Osteocyte (in vitro differentiated cells): ENCODE data around the gene CHST1. TPM values are rescaled to one million over a fixed set of nuclear protein-coding genes. Genes with fewer than 3 reads are reported as not detected.

Experiments used
- DNase-seq: peaks from one replicate; pipeline ENCODE4 v3.0.0; 2021; ENCODE audit warnings: mixed read lengths; ENCODE audit not compliant: unreplicated experiment; ENCODE audit errors: extremely low spot score
- H3K27ac Mint-ChIP-seq: one replicate; pipeline ENCODE4 v1.8.0; 2021; ENCODE audit warnings: mild to moderate bottlenecking, mixed read lengths; ENCODE audit not compliant: unreplicated experiment
- H3K27me3 Mint-ChIP-seq: one replicate; pipeline ENCODE4 v1.8.0; 2021; ENCODE audit warnings: mixed read lengths; ENCODE audit not compliant: unreplicated experiment
- H3K36me3 Mint-ChIP-seq: one replicate; pipeline ENCODE4 v1.8.0; 2021; ENCODE audit warnings: mixed read lengths; ENCODE audit not compliant: unreplicated experiment
- H3K4me1 Mint-ChIP-seq: one replicate; pipeline ENCODE4 v1.8.0; 2021; ENCODE audit warnings: mixed read lengths; ENCODE audit not compliant: unreplicated experiment
- H3K4me3 Mint-ChIP-seq: one replicate; pipeline ENCODE4 v1.8.0; 2021; ENCODE audit warnings: mild to moderate bottlenecking, moderate library complexity, mixed read lengths; ENCODE audit not compliant: unreplicated experiment
- H3K9me3 Mint-ChIP-seq: one replicate; pipeline ENCODE4 v1.8.0; 2021; ENCODE audit warnings: mixed read lengths; ENCODE audit not compliant: unreplicated experiment
- total RNA-seq: library from RNA; stranded (reverse); gene quantifications from 2 replicates; pipeline ENCODE4 v1.2.1, GENCODE V29; 2021
- TF ChIP-seq, protein P1 (sequence below): fragments of 200-600 bp; sonication (generic); IDR thresholded peaks from 2 replicates; pipeline ENCODE4 v1.5.0; 2021; ENCODE audit warnings: antibody characterized with exemption, mild to moderate bottlenecking, moderate library complexity

The CHST1 gene
- total RNA-seq, 1 donor from 2014 or later, result 0.67 TPM

DNA sequence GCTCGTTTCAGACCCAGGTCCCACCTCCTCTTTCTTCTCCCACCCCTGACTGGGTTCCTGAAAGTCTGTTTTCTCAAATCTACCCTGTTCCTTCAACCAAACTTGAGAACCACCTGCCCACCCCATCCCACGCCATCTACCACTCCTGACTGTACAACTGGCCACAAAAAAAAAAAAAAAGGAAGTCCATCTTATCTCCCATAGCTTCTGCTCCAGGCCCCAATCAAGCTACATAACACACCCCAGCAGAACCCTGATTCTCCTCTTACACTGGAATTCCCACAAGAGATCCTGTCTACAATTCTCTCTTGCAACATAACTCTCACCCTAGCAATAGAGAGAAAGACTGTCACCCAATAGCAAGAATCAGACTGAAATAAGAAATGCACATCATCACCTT is 39.2 kb upstream of the CHST1 start:
- Mint-ChIP-seq H3K36me3 (no peaks in the 10 kb centered on the region), H3K4me1 (no peaks in the 10 kb centered on the region), H3K9me3 (no peaks in the 10 kb centered on the region), H3K27ac (no peak overlapping the region), H3K27me3 (peaks cover 67% of the 10 kb centered on the region), H3K4me3 (no peak overlapping the region)
- TF ChIP-seq, protein P1, sequence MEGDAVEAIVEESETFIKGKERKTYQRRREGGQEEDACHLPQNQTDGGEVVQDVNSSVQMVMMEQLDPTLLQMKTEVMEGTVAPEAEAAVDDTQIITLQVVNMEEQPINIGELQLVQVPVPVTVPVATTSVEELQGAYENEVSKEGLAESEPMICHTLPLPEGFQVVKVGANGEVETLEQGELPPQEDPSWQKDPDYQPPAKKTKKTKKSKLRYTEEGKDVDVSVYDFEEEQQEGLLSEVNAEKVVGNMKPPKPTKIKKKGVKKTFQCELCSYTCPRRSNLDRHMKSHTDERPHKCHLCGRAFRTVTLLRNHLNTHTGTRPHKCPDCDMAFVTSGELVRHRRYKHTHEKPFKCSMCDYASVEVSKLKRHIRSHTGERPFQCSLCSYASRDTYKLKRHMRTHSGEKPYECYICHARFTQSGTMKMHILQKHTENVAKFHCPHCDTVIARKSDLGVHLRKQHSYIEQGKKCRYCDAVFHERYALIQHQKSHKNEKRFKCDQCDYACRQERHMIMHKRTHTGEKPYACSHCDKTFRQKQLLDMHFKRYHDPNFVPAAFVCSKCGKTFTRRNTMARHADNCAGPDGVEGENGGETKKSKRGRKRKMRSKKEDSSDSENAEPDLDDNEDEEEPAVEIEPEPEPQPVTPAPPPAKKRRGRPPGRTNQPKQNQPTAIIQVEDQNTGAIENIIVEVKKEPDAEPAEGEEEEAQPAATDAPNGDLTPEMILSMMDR, result no peak
- no peak for DNase-seq

DNA sequence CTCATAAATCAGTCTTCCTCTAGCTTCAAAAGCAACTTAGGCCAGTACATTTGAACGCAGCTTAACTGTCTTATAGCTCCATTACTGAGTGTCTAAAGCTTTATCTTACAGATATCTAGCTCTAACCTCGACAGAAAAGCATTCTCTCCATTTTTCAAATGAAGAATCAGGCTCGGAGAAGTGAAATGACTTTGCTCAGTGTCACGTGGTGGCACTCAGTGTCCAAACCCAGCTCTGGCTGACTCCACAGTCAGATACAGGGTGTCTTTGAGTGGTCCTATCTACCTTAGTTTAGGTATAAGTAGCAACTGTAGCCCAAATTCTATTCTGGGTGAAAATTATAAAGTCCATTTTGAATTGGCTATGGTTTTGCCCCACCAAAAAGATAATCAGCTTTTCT is 38.7 kb upstream of the CHST1 start:
- H3K4me3 Mint-ChIP-seq, result no peak overlapping the region
- H3K4me1 Mint-ChIP-seq, result no peaks in the 10 kb centered on the region
- peaks cover 65% of the 10 kb centered on the region for H3K27me3 Mint-ChIP-seq
- H3K27ac Mint-ChIP-seq, result no peak overlapping the region
- no peaks in the 10 kb centered on the region for H3K9me3 Mint-ChIP-seq
- H3K36me3 Mint-ChIP-seq, result no peaks in the 10 kb centered on the region
- TF ChIP-seq, protein P1, result no peak
- no peak for DNase-seq

DNA sequence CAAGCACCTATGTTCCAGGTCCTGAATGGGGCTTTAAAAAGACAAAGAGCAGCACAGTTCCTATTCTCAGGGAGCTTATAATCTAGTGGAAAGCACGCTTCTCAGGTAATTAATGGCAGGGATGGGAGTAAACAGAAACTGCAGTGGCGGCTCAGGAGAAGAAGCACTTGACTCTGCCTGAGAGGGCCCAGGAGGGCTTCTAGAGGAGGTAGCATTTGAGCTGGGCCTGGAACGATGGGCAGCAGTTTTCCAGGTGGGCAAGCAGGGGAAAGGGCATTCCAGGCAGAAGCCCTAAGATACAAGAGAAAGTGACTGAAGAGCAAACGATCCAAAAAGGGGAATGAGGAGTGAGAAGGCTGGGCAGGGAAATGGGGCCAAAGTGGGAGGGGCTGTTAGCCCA is 37.1 kb upstream of the CHST1 start:
- TF ChIP-seq, protein P1, result no peak
- DNase-seq, result no peak
- Mint-ChIP-seq H3K9me3 (no peaks in the 10 kb centered on the region), H3K27ac (no peak overlapping the region), H3K27me3 (peaks cover 55% of the 10 kb centered on the region), H3K4me3 (no peak overlapping the region), H3K36me3 (no peaks in the 10 kb centered on the region), H3K4me1 (no peaks in the 10 kb centered on the region)

DNA sequence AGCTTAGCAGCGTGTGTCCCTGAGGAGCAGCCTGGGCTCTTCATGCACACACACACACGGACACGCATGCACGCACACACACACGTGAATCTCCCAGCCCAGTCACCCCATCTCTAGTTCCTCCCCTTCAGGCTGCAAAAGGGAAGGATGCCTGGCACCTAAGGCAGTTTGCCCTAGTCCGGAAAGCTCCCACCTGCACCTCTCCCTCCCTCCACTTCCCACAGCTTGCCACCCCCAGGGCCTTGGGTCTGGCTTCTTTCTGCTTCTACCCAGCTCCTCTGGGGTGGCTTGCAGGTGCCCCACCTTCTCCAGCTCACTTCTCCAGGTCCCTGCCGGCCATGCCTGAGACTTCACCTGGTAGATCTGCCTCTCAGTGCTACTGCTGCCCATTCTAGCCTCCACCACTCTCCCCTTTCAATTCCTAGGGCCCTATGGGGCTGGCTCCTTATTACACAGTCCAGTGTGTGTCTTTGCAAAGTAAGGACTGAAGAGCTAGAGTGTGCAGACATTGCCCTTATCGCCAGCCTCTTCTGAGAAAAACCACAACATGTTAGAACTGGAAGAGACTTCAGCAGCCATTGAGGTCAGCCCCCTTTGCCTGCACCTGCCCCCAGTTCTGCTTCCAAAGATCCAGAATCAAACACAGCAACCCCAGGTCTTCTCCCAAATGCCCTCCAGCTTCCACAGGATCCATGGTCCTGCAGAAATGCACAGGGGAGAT is 33.5 kb upstream of the CHST1 start:
- Mint-ChIP-seq H3K36me3 (no peaks in the 10 kb centered on the region), H3K27ac (no peak overlapping the region), H3K4me3 (no peak overlapping the region), H3K27me3 (peaks cover 43% of the 10 kb centered on the region), H3K9me3 (no peaks in the 10 kb centered on the region), H3K4me1 (no peaks in the 10 kb centered on the region)
- TF ChIP-seq, protein P1, result no peak
- DNase-seq, result no peak

DNA sequence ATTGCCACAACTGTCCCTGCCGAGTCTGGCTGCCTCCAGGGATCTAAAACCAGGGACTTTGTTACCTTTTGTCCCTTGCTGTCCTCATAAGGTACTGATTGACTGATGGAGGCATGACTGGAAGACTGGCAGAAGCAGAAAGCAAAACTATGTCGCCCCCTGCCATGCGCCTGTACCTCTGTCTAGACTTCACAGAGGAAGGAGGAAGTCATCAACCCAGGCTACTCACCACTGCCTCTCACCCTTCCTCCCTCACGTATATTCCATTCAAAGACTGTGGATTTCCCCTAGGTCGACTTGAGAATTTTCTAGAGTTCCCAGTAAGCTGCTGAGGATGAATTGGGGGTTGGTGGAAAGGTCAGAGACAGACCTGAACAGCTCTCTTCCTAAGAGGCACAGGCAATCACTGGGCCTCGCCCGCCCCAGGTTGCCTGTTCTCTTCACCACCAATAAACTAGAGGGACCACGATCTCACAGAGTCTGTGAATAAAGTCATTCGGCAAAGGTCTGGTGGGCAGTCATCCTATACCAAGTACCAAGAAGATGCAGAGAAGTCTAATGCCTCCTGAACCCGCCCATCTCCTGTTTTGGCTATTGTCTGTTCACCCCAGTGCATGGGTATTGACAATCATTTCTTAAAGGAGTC is 27.5 kb upstream of the CHST1 start:
- H3K27me3 Mint-ChIP-seq, result peaks cover 43% of the 10 kb centered on the region
- H3K4me3 Mint-ChIP-seq, result no peak overlapping the region
- H3K36me3 Mint-ChIP-seq, result no peaks in the 10 kb centered on the region
- H3K4me1 Mint-ChIP-seq, result no peaks in the 10 kb centered on the region
- H3K9me3 Mint-ChIP-seq, result no peaks in the 10 kb centered on the region
- TF ChIP-seq, protein P1, result no peak
- DNase-seq, result no peak
- H3K27ac Mint-ChIP-seq, result no peak overlapping the region
